Tibial nerve (tissue), 4 donors: ENCODE results near the gene HSFX2.

ENCODE experiments used
- EP300 ChIP-seq, 2 donors: sonication (generic); formaldehyde crosslinking; IDR thresholded peaks; one replicate each; pipeline ENCODE4 v1.6.1; 2017; ENCODE audit warnings: antibody characterized with exemption in 2 of 2, mild to moderate bottlenecking in 1 of 2
- POLR2A ChIP-seq, 2 donors: fragments of 450-650 bp; IDR thresholded peaks; one replicate each; pipeline ENCODE4 v1.6.1; 2017; ENCODE audit warnings: antibody characterized with exemption in 2 of 2, mild to moderate bottlenecking in 2 of 2, moderate library complexity in 2 of 2
- TF ChIP-seq, protein P1 (sequence below), 5 experiments: fragments of 200-600 bp in 3 of 5; fragments of 450-650 bp in 2 of 5; sonication (generic) in 3 of 5; IDR thresholded peaks; one replicate each; pipeline ENCODE4 v1.5.1; 2016 to 2019; ENCODE audit warnings: antibody characterized with exemption in 5 of 5, mild to moderate bottlenecking in 3 of 5, moderate library complexity in 2 of 5

DNA sequence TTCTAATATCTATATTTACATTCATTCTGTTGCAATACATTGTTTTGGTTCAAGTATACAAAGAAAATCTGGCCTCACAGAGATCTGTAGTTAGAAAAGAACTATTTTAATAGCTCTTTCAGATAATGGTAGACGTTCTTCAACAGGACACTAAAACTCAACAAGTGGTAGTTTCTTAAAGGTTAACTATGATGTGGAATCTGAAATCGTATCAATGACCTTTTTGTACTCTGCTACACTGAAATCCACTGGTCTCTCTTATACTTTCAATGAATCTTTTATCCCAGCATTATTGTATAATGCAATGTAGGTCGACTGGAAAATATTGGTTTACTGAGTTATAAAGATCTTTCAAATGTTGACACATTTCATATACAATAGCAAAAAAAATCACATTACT lies 23.8 kb upstream of the HSFX2 start:
- TF ChIP-seq, protein P1, sequence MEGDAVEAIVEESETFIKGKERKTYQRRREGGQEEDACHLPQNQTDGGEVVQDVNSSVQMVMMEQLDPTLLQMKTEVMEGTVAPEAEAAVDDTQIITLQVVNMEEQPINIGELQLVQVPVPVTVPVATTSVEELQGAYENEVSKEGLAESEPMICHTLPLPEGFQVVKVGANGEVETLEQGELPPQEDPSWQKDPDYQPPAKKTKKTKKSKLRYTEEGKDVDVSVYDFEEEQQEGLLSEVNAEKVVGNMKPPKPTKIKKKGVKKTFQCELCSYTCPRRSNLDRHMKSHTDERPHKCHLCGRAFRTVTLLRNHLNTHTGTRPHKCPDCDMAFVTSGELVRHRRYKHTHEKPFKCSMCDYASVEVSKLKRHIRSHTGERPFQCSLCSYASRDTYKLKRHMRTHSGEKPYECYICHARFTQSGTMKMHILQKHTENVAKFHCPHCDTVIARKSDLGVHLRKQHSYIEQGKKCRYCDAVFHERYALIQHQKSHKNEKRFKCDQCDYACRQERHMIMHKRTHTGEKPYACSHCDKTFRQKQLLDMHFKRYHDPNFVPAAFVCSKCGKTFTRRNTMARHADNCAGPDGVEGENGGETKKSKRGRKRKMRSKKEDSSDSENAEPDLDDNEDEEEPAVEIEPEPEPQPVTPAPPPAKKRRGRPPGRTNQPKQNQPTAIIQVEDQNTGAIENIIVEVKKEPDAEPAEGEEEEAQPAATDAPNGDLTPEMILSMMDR (IDR thresholded peaks at IDR 0.05): no peak
- TF ChIP-seq EP300 (IDR thresholded peaks at IDR 0.05) (no peak), POLR2A (IDR thresholded peaks at IDR 0.05) (no peak)
